HepG2 (cell line): ENCODE measurements around the gene CD302. TPM values are rescaled to one million over a fixed set of nuclear protein-coding genes. Genes with fewer than 3 reads are reported as not detected.
"Not testable (repeated sequence)": the region's sequence is repeated elsewhere in the genome, so short reads cannot be mapped to it uniquely, and the experiment has no call there.

ENCODE experiments used
- FOXK1 ChIP-seq: sonication (generic); formaldehyde crosslinking; IDR thresholded peaks from 2 replicates; pipeline ENCODE4 v1.4.0; 2020; ENCODE audit warnings: low read depth, missing genetic modification reagents, borderline replicate concordance
- HNF1A ChIP-seq, 2 experiments: sonication (generic) in 1 of 2; formaldehyde crosslinking in 1 of 2; IDR thresholded peaks; 2 replicates each; pipeline versions ENCODE4 v1.4.0 to v1.6.1; 2016 to 2020; ENCODE audit warnings: borderline replicate concordance in 1 of 2, low read depth in 1 of 2, mild to moderate bottlenecking in 1 of 2, missing genetic modification reagents in 1 of 2
- PAXIP1 ChIP-seq: sonication (generic); formaldehyde crosslinking; conservative IDR thresholded peaks from 2 replicates; pipeline ENCODE4 v1.4.0; 2020; ENCODE audit warnings: mild to moderate bottlenecking, missing genetic modification reagents, moderate library complexity
- PHF8 ChIP-seq: sonication (generic); formaldehyde crosslinking; IDR thresholded peaks from 2 replicates; pipeline ENCODE4 v1.5.0; 2020; ENCODE audit warnings: missing genetic modification reagents
- STAG1 ChIP-seq: sonication (generic); formaldehyde crosslinking; IDR thresholded peaks from 2 replicates; pipeline ENCODE4 v1.4.0; 2020; ENCODE audit warnings: missing genetic modification reagents
- UBTF ChIP-seq: sonication (generic); formaldehyde crosslinking; IDR thresholded peaks from 2 replicates; pipeline ENCODE4 v1.4.0; 2020; ENCODE audit warnings: mild to moderate bottlenecking, missing genetic modification reagents
- ZNF101 ChIP-seq: sonication (generic); formaldehyde crosslinking; IDR thresholded peaks from 2 replicates; pipeline ENCODE4 v1.4.0; 2020; ENCODE audit warnings: mild to moderate bottlenecking, low read depth, missing genetic modification reagents, borderline replicate concordance
- ZNF274 ChIP-seq: sonication (generic); formaldehyde crosslinking; IDR thresholded peaks from 2 replicates; pipeline ENCODE4 v1.5.1; 2020; ENCODE audit warnings: mild to moderate bottlenecking, missing genetic modification reagents
- ZNF383 ChIP-seq: sonication (generic); formaldehyde crosslinking; IDR thresholded peaks from 2 replicates; pipeline ENCODE4 v1.4.0; 2020; ENCODE audit warnings: missing genetic modification reagents, mild to moderate bottlenecking, borderline replicate concordance
- ZNF512B ChIP-seq: sonication (generic); formaldehyde crosslinking; IDR thresholded peaks from 2 replicates; pipeline ENCODE4 v1.5.1; 2020; ENCODE audit warnings: missing genetic modification reagents, mild to moderate bottlenecking, borderline replicate concordance
- ZNF644 ChIP-seq: IDR thresholded peaks from 2 replicates; pipeline ENCODE4 v1.6.1; 2016; ENCODE audit warnings: low read depth
- ZNF891 ChIP-seq: sonication (generic); formaldehyde crosslinking; IDR thresholded peaks from 2 replicates; pipeline ENCODE4 v1.5.0; 2020; ENCODE audit warnings: mild to moderate bottlenecking, missing genetic modification reagents
- polyA plus RNA-seq, 8 experiments: library from polyadenylated mRNA; depleted of rRNA in 3 of 8; stranded (reverse) in 7 of 8; unstranded in 1 of 8; fragments of >200 nt; fragmentation: Illumina TruSeq in 4 of 8; extraction: Trizol in 4 of 8; gene quantifications; 2 replicates each; pipeline versions ENCODE4 v1.2.1 to v1.2.3, GENCODE V29; 2011 to 2016; ENCODE audit warnings: low read depth in 4 of 8, missing spikeins in 1 of 8, mixed read lengths in 1 of 8; ENCODE audit not compliant: insufficient read depth in 1 of 8
- total RNA-seq, 5 experiments: library from RNA; depleted of rRNA; stranded (reverse); fragments of >200 nt; fragmentation: Illumina TruSeq; extraction: Trizol; gene quantifications; 2 replicates each; pipeline ENCODE4 v1.2.3, GENCODE V29; 2016; ENCODE audit warnings: low read depth in 1 of 5

CD302 gene
- total and polyA plus RNA-seq, 2 of the 13 experiments (the other 11 are each of a cell fraction or from before 2014, with no cell fraction given), result 8.0 to 15.6 TPM

- TF ChIP-seq UBTF (CRISPR knock-in tag) (peak; percentile 34; the same call in 1 of the 2 replicates), HNF1A (CRISPR knock-in tag; IDR thresholded peaks at IDR 0.05; ENCODE audit: borderline replicate concordance) (0 out of 2 replicates have a peak, but pooled peaks have one; percentile 32), STAG1 (CRISPR knock-in tag) (0 out of 2 replicates have a peak, but pooled peaks have one; percentile 16), ZNF891 (CRISPR knock-in tag) (0 out of 2 replicates have a peak, but pooled peaks have one; percentile 44), PAXIP1 (CRISPR knock-in tag) (peak; percentile 48; the same call in 1 of the 2 replicates), FOXK1 (peak; percentile 43; the same call in 1 of the 2 replicates), PHF8 (CRISPR knock-in tag) (peak; percentile 45; the same call in 1 of the 2 replicates), ZNF512B (CRISPR knock-in tag) (0 out of 2 replicates have a peak, but pooled peaks have one; percentile 51), ZNF274 (CRISPR knock-in tag) (peak; percentile 36; the same call in 1 of the 2 replicates), ZNF101 (CRISPR knock-in tag) (0 out of 2 replicates have a peak, but pooled peaks have one; percentile 61), ZNF644 (CRISPR knock-in tag) (peak; percentile 83), ZNF383 (CRISPR knock-in tag) (peak; percentile 74; the same call in 1 of the 2 replicates)
- TF ChIP-seq HNF1A (IDR thresholded peaks at IDR 0.05; ENCODE audit: low read depth), result not testable (repeated sequence)
These were observed 23.9 kb upstream of the CD302 start (continued) for GRCh38 chr2:159821775-159822477.
